HEK293 (cell line): Measurements from ENCODE around the gene MYLK2.

Source experiments
- ATF2 ChIP-seq: fragments of 450-650 bp; formaldehyde crosslinking; IDR thresholded peaks from 2 replicates; pipeline ENCODE4 v1.5.1; 2016; ENCODE audit warnings: missing biosample characterization, missing genetic modification characterization, low read depth
- KLF10 ChIP-seq: fragments of 450-650 bp; IDR thresholded peaks from 2 replicates; pipeline ENCODE4 v1.5.1; 2018; ENCODE audit warnings: missing biosample characterization, mild to moderate bottlenecking, missing genetic modification characterization
- KLF17 ChIP-seq: fragments of 450-650 bp; formaldehyde crosslinking; IDR thresholded peaks from 2 replicates; pipeline ENCODE4 v1.5.1; 2016; ENCODE audit warnings: missing biosample characterization, missing genetic modification characterization
- KLF8 ChIP-seq: fragments of 450-650 bp; formaldehyde crosslinking; IDR thresholded peaks from 2 replicates; pipeline ENCODE4 v1.5.1; 2016; ENCODE audit warnings: missing biosample characterization, missing genetic modification characterization
- REST ChIP-seq: fragments of 450-650 bp; formaldehyde crosslinking; IDR thresholded peaks from 2 replicates; pipeline ENCODE4 v1.5.1; 2016; ENCODE audit warnings: missing biosample characterization, missing genetic modification characterization
- ZFP3 ChIP-seq: fragments of 450-650 bp; formaldehyde crosslinking; IDR thresholded peaks from 2 replicates; pipeline ENCODE4 v1.5.1; 2016; ENCODE audit warnings: low read depth, missing biosample characterization, missing genetic modification characterization
- ZFP69B ChIP-seq: fragments of 450-650 bp; formaldehyde crosslinking; IDR thresholded peaks from 2 replicates; pipeline ENCODE4 v1.5.1; 2016; ENCODE audit warnings: missing biosample characterization, missing genetic modification characterization
- ZNF148 ChIP-seq: fragments of 450-650 bp; formaldehyde crosslinking; IDR thresholded peaks from 2 replicates; pipeline ENCODE4 v1.5.0; 2017; ENCODE audit warnings: missing biosample characterization, missing genetic modification characterization, borderline replicate concordance
- ZNF155 ChIP-seq: fragments of 450-650 bp; formaldehyde crosslinking; IDR thresholded peaks from 2 replicates; pipeline ENCODE4 v1.5.1; 2016; ENCODE audit warnings: missing biosample characterization, missing genetic modification characterization
- ZNF169 ChIP-seq: fragments of 450-650 bp; formaldehyde crosslinking; IDR thresholded peaks from 2 replicates; pipeline ENCODE4 v1.5.1; 2016; ENCODE audit warnings: missing biosample characterization, missing genetic modification characterization
- ZNF266 ChIP-seq: fragments of 450-650 bp; formaldehyde crosslinking; IDR thresholded peaks from 2 replicates; pipeline ENCODE4 v1.5.1; 2016; ENCODE audit warnings: missing biosample characterization, missing genetic modification characterization, low read depth
- ZNF280D ChIP-seq: fragments of 450-650 bp; formaldehyde crosslinking; IDR thresholded peaks from 2 replicates; pipeline ENCODE4 v1.5.1; 2016; ENCODE audit warnings: missing biosample characterization, missing genetic modification characterization
- ZNF391 ChIP-seq: fragments of 450-650 bp; formaldehyde crosslinking; IDR thresholded peaks from 2 replicates; pipeline ENCODE4 v1.5.1; 2016; ENCODE audit warnings: low read depth, missing biosample characterization, missing genetic modification characterization, borderline replicate concordance
- ZNF398 ChIP-seq: fragments of 450-650 bp; formaldehyde crosslinking; IDR thresholded peaks from 2 replicates; pipeline ENCODE4 v1.5.1; 2017; ENCODE audit warnings: missing biosample characterization, missing genetic modification characterization
- ZNF544 ChIP-seq: fragments of 450-650 bp; formaldehyde crosslinking; IDR thresholded peaks from 2 replicates; pipeline ENCODE4 v1.5.0; 2017; ENCODE audit warnings: missing biosample characterization, missing genetic modification characterization
- ZNF560 ChIP-seq: fragments of 450-650 bp; formaldehyde crosslinking; IDR thresholded peaks from 2 replicates; pipeline ENCODE4 v1.5.1; 2017; ENCODE audit warnings: missing biosample characterization, missing genetic modification characterization, borderline replicate concordance
- ZNF670 ChIP-seq: fragments of 450-650 bp; formaldehyde crosslinking; IDR thresholded peaks from 2 replicates; pipeline ENCODE4 v1.5.1; 2016; ENCODE audit warnings: missing biosample characterization, missing genetic modification characterization, low read depth
- ZNF692 ChIP-seq: fragments of 450-650 bp; formaldehyde crosslinking; IDR thresholded peaks from 2 replicates; pipeline ENCODE4 v1.5.1; 2016; ENCODE audit warnings: missing biosample characterization, missing genetic modification characterization
- ZNF777 ChIP-seq: fragments of 450-650 bp; formaldehyde crosslinking; IDR thresholded peaks from 2 replicates; pipeline ENCODE4 v1.5.1; 2017; ENCODE audit warnings: missing biosample characterization, missing genetic modification characterization, borderline replicate concordance

The MYLK2 gene

GRCh38 chr20:31870726-31871617 lies 51.8 kb downstream of the MYLK2 start (continued):
- no peak for TF ChIP-seq REST (tag by site-specific recombination)
- no peak for TF ChIP-seq ZNF670 (tag by site-specific recombination)
- no peak for TF ChIP-seq ZNF398 (tag by site-specific recombination)
- no peak for TF ChIP-seq ZNF777 (tag by site-specific recombination)
- TF ChIP-seq KLF17 (tag by site-specific recombination) = 0 out of 2 replicates have a peak, but pooled peaks have one; percentile 28
- no peak for TF ChIP-seq ZFP69B (tag by site-specific recombination)
- TF ChIP-seq ZNF155 (tag by site-specific recombination) = no peak
- TF ChIP-seq KLF10 (tag by site-specific recombination) = no peak
- no peak for TF ChIP-seq ZFP3
- TF ChIP-seq ZNF280D (tag by site-specific recombination) = no peak
- TF ChIP-seq ZNF560 (tag by site-specific recombination) = no peak
- no peak for TF ChIP-seq ZNF266 (tag by site-specific recombination)
- TF ChIP-seq ZNF169 (tag by site-specific recombination) = no peak
- TF ChIP-seq ATF2 (tag by site-specific recombination) = no peak
- no peak; the same call in 1 of the 2 replicates for TF ChIP-seq ZNF692 (tag by site-specific recombination)
- no peak for TF ChIP-seq ZNF544
- TF ChIP-seq ZNF391 (tag by site-specific recombination) = no peak
- no peak for TF ChIP-seq ZNF148
- TF ChIP-seq KLF8 (tag by site-specific recombination) = no peak
- TF ChIP-seq, all 188 proteins: peak for 12
